GM21526 (cell line): ENCODE data around the gene ATXN1.

Source experiments
- ATAC-seq: cut with Tn5 transposase; IDR thresholded peaks from one replicate; pipeline ENCODE4 v1.9.1; 2021; ENCODE audit warnings: moderate library complexity; ENCODE audit not compliant: unreplicated experiment, low FRiP score

ATXN1 gene

GRCh38 chr6:16306334-16306733 lies 454.9 kb downstream of the ATXN1 start:
- no peak for ATAC-seq

GRCh38 chr6:16305788-16306187 lies 455.5 kb downstream of the ATXN1 start:
- peak; percentile 20 for ATAC-seq

GRCh38 chr6:16305246-16305725 lies 456.0 kb downstream of the ATXN1 start:
- ATAC-seq = peak; percentile 76

GRCh38 chr6:16302721-16303552 lies 458.3 kb downstream of the ATXN1 start:
- ATAC-seq = no peak

GRCh38 chr6:16301511-16301910 lies 459.7 kb downstream of the ATXN1 start:
- ATAC-seq = peak; percentile 52

- no peak for ATAC-seq
Observed at GRCh38 chr6:16299861-16300260, 461.4 kb downstream of the ATXN1 start.

- ATAC-seq = no peak
Observed at GRCh38 chr6:16296061-16296670, 465.1 kb downstream of the ATXN1 start.

- ATAC-seq = no peak
Observed at GRCh38 chr6:16295471-16295870, 465.8 kb downstream of the ATXN1 start.

- no peak for ATAC-seq
Observed at GRCh38 chr6:16295060-16295459, 466.2 kb downstream of the ATXN1 start.

GRCh38 chr6:16294371-16294770 lies 466.9 kb downstream of the ATXN1 start:
- ATAC-seq = no peak

GRCh38 chr6:16292942-16293341 lies 468.3 kb downstream of the ATXN1 start:
- no peak for ATAC-seq

- no peak for ATAC-seq
Observed at GRCh38 chr6:16292432-16292831, 468.8 kb downstream of the ATXN1 start.

GRCh38 chr6:16291739-16292138 lies 469.5 kb downstream of the ATXN1 start:
- no peak for ATAC-seq

GRCh38 chr6:16288163-16288562 lies 473.1 kb downstream of the ATXN1 start:
- ATAC-seq = no peak

GRCh38 chr6:16286151-16286522 lies 475.1 kb downstream of the ATXN1 start:
- no peak for ATAC-seq

GRCh38 chr6:16285467-16286150 lies 475.7 kb downstream of the ATXN1 start:
- ATAC-seq = no peak

- no peak for ATAC-seq
Observed at GRCh38 chr6:16284472-16284871, 476.8 kb downstream of the ATXN1 start.

GRCh38 chr6:16282370-16282769 lies 478.9 kb downstream of the ATXN1 start:
- no peak for ATAC-seq

- no peak for ATAC-seq
Observed at GRCh38 chr6:16279243-16279642, 482.0 kb downstream of the ATXN1 start.

GRCh38 chr6:16278750-16279149 lies 482.5 kb downstream of the ATXN1 start:
- ATAC-seq = no peak

GRCh38 chr6:16278048-16278724 lies 483.1 kb downstream of the ATXN1 start:
- ATAC-seq = no peak
